Esophagus squamous epithelium (tissue), 5 donors: ENCODE measurements around the gene FSTL4. TPM values are rescaled to one million over a fixed set of nuclear protein-coding genes. Genes with fewer than 3 reads are reported as not detected.

Experiments
- DNase-seq: peaks from one replicate; lab custom pipeline; 2025; lab: John Stamatoyannopoulos, UW
- H3K27ac ChIP-seq, 4 donors: fragments of 200-600 bp; sonication (generic); one replicate each; pipeline ENCODE4 v1.5.1; 2016 to 2019; ENCODE audit warnings: mild to moderate bottlenecking in 1 of 4
- H3K27me3 ChIP-seq, 4 donors: fragments of 200-600 bp; sonication (generic); 1 replicate in 3 of 4; 2 replicates in 1 of 4; pipeline versions ENCODE4 v1.5.1 to v1.6.0; 2017 to 2021; ENCODE audit warnings: antibody characterized with exemption in 1 of 4
- H3K36me3 ChIP-seq, 3 donors: fragments of 200-600 bp; sonication (generic); one replicate each; pipeline ENCODE4 v1.5.1; 2016 to 2019
- H3K4me1 ChIP-seq, 3 donors: fragments of 200-600 bp; sonication (generic); one replicate each; pipeline ENCODE4 v1.5.1; 2017 to 2019
- H3K4me3 ChIP-seq, 4 donors: fragments of 200-600 bp; sonication (generic); 1 replicate in 3 of 4; 2 replicates in 1 of 4; pipeline ENCODE4 v1.5.1; 2016 to 2019; ENCODE audit warnings: mild to moderate bottlenecking in 2 of 4, moderate library complexity in 1 of 4
- H3K9me3 ChIP-seq, 3 donors: fragments of 200-600 bp; sonication (generic); one replicate each; pipeline ENCODE4 v1.5.1; 2016 to 2019
- CTCF ChIP-seq, 6 experiments: fragments of 450-650 bp in 4 of 6; fragments of 200-600 bp in 2 of 6; sonication (generic) in 2 of 6; IDR thresholded peaks; one replicate each; pipeline ENCODE4 v1.5.1; 2016 to 2019; ENCODE audit warnings: antibody characterized with exemption in 6 of 6, mild to moderate bottlenecking in 4 of 6, moderate library complexity in 4 of 6
- POLR2A ChIP-seq, 4 donors: fragments of 450-650 bp; IDR thresholded peaks; one replicate each; pipeline ENCODE4 v1.6.1; 2017; ENCODE audit warnings: antibody characterized with exemption in 4 of 4, mild to moderate bottlenecking in 4 of 4, moderate library complexity in 3 of 4
- WGBS, 2 donors: methylation state at CpG; one replicate each; pipeline ENCODE4 v1.1.5; 2018; 5-methylcytosine and 5-hydroxymethylcytosine counted together
- intact Hi-C: fragments of 100-400 bp; cut with DNase I; formaldehyde crosslinking; loops from one replicate; pipeline ENCODE4 v1.15.0; 2022
- total RNA-seq, 4 donors: library from RNA; depleted of rRNA; stranded (reverse); fragments of >200 nt; gene quantifications; one replicate each; pipeline ENCODE4 v1.1.0, GENCODE V29; 2016
- donor health status: DM: yes; HTN: yes; CAD: no.

The FSTL4 gene
- total RNA-seq, 4 donors from 2014 or later = 0.53 to 4.1 (median 1.4) TPM

- Histone ChIP-seq H3K4me1 (no peaks in the 10 kb centered on the region), H3K27ac (no peak overlapping the region), H3K4me3 (no peak overlapping the region), H3K36me3 (no peaks in the 10 kb centered on the region), H3K9me3 (no peaks in the 10 kb centered on the region), H3K27me3 (peaks cover 0 to 12% (median 0%) of the 10 kb centered on the region in 4 donors)
- intact Hi-C loops = no loop called here
- TF ChIP-seq POLR2A (IDR thresholded peaks at IDR 0.05) (no peak), CTCF (IDR thresholded peaks at IDR 0.05) (no peak)
- 76 to 79% methylated on average over 9 of the region's 9 CpGs for WGBS, 2 donors
- no peak for DNase-seq
These were observed 408.7 kb downstream of the FSTL4 start for GRCh38 chr5:133203317-133204305.

GRCh38 chr5:133202066-133202665 is 410.2 kb downstream of the FSTL4 start:
- TF ChIP-seq POLR2A (IDR thresholded peaks at IDR 0.05) = no peak
- TF ChIP-seq CTCF (IDR thresholded peaks at IDR 0.05) = no peak
- H3K27ac ChIP-seq = no peak overlapping the region
- H3K4me3 ChIP-seq = no peak overlapping the region
- 89 to 94% methylated on average over 7 to 8 of the region's 8 CpGs for WGBS, 2 donors
- intact Hi-C loops = no loop called here
- H3K27me3 ChIP-seq = peaks cover 0 to 11% (median 0%) of the 10 kb centered on the region in 4 donors
- no peaks in the 10 kb centered on the region for H3K36me3 ChIP-seq
- H3K9me3 ChIP-seq = no peaks in the 10 kb centered on the region
- no peak for DNase-seq
- H3K4me1 ChIP-seq = no peaks in the 10 kb centered on the region

DNA sequence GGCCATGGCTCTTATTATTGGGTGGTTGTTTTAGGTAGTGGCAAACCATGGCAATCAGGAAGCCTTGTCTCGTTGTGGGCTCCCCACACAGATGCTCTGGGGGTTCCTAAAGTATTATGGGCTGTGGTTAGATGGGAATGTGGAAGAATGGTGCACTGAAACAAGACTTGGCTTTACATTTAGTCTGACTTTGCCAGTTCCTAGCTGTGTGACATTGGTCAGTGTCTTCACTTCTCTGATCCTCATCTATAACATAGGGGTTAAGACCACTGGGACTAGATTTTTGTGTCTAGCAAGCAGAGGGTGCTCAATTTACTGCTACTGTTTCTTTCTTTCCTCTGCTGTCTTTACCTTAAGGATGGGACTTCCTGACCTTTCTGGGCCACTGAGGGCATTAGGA is 411.0 kb downstream of the FSTL4 start:
- H3K36me3 ChIP-seq = no peaks in the 10 kb centered on the region
- intact Hi-C loops = no loop called here
- H3K27me3 ChIP-seq = peaks cover 0 to 11% (median 0%) of the 10 kb centered on the region in 4 donors
- no peaks in the 10 kb centered on the region for H3K4me1 ChIP-seq
- 75 to 100% methylated on average over 1 of the region's 1 CpG for WGBS, 2 donors
- H3K4me3 ChIP-seq = no peak overlapping the region
- no peak for TF ChIP-seq CTCF (IDR thresholded peaks at IDR 0.05)
- TF ChIP-seq POLR2A (IDR thresholded peaks at IDR 0.05) = no peak
- no peaks in the 10 kb centered on the region for H3K9me3 ChIP-seq
- H3K27ac ChIP-seq = no peak overlapping the region
- no peak for DNase-seq

- H3K36me3 ChIP-seq = no peaks in the 10 kb centered on the region
- no peaks in the 10 kb centered on the region for H3K9me3 ChIP-seq
- no peak for DNase-seq
- no peaks in the 10 kb centered on the region for H3K4me1 ChIP-seq
- no peak overlapping the region for H3K4me3 ChIP-seq
- WGBS, 2 donors = 80 to 89% methylated on average over 2 to 3 of the region's 3 CpGs
- H3K27me3 ChIP-seq = peaks cover 0 to 11% (median 0%) of the 10 kb centered on the region in 4 donors
- intact Hi-C loops = no loop called here
- H3K27ac ChIP-seq = no peak overlapping the region
- TF ChIP-seq POLR2A (IDR thresholded peaks at IDR 0.05) = no peak
- no peak for TF ChIP-seq CTCF (IDR thresholded peaks at IDR 0.05)
These were observed 412.1 kb downstream of the FSTL4 start for GRCh38 chr5:133200256-133200655.
